Ishikawa (cell line): ENCODE measurements around the gene AKR1B15.

Source experiments
- CEBPB ChIP-seq: IDR thresholded peaks from 2 replicates; pipeline ENCODE4 v1.6.1; 2012
- CREB1 ChIP-seq: IDR thresholded peaks from 2 replicates; pipeline ENCODE4 v1.6.1; 2012; ENCODE audit warnings: low read depth
- EGR1 ChIP-seq: IDR thresholded peaks from 2 replicates; pipeline ENCODE4 v1.6.1; 2012
- EP300 ChIP-seq: IDR thresholded peaks from 2 replicates; pipeline ENCODE4 v1.6.1; 2012; ENCODE audit warnings: borderline replicate concordance
- FOXM1 ChIP-seq: IDR thresholded peaks from 2 replicates; pipeline ENCODE4 v1.6.1; 2012; ENCODE audit warnings: low read depth, borderline replicate concordance
- NFIC ChIP-seq: IDR thresholded peaks from 2 replicates; pipeline ENCODE4 v1.6.1; 2012
- RAD21 ChIP-seq: IDR thresholded peaks from 2 replicates; pipeline ENCODE4 v1.6.1; 2012; ENCODE audit warnings: low read depth
- TAF1 ChIP-seq: IDR thresholded peaks from 2 replicates; pipeline ENCODE4 v1.6.1; 2012; ENCODE audit warnings: low read depth, mild to moderate bottlenecking
- TCF12 ChIP-seq: IDR thresholded peaks from 2 replicates; pipeline ENCODE4 v1.6.1; 2012; ENCODE audit warnings: low read depth
- TEAD4 ChIP-seq: IDR thresholded peaks from 2 replicates; pipeline ENCODE4 v1.6.1; 2012
- USF1 ChIP-seq: IDR thresholded peaks from 2 replicates; pipeline ENCODE4 v1.6.1; 2012
- YY1 ChIP-seq: IDR thresholded peaks from 2 replicates; pipeline ENCODE4 v1.6.1; 2012; ENCODE audit warnings: low read depth
- ZBTB7A ChIP-seq: IDR thresholded peaks from 2 replicates; pipeline ENCODE4 v1.6.1; 2012; ENCODE audit warnings: low read depth
- TF ChIP-seq, protein P1 (sequence below): IDR thresholded peaks from 2 replicates; pipeline ENCODE4 v1.6.1; 2012
- TF ChIP-seq, protein P2 (sequence below): IDR thresholded peaks from 2 replicates; pipeline ENCODE4 v1.6.1; 2012; ENCODE audit warnings: low read depth, mild to moderate bottlenecking

Gene AKR1B15

GRCh38 chr7:134552105-134552504, 3.2 kb downstream of the AKR1B15 start:
- TF ChIP-seq CREB1 (no peak), RAD21 (peak; percentile 44; the same call in 1 of the 2 replicates), ZBTB7A (no peak)
- TF ChIP-seq, protein P1, sequence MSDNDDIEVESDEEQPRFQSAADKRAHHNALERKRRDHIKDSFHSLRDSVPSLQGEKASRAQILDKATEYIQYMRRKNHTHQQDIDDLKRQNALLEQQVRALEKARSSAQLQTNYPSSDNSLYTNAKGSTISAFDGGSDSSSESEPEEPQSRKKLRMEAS, result no peak

DNA sequence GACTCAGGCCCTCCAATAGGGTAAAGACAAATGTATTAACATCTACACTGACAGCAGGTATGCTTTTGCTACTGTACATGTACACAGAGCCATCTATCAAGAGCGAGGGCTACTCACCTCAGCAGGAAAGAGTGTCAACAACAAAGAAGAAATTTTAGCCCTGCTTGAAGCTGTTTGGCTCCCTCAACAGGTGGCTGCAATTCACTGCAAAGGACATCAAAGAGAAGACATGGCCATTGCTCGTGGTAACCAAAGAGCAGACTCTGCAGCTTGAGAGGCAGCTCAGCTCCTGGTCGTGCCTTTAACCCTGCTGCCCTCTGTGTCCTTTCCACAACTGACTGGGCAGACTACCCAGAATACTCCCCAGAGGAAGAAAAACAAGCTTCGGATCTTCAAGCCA, 5.1 kb downstream of the AKR1B15 start:
- TF ChIP-seq, protein P2, sequence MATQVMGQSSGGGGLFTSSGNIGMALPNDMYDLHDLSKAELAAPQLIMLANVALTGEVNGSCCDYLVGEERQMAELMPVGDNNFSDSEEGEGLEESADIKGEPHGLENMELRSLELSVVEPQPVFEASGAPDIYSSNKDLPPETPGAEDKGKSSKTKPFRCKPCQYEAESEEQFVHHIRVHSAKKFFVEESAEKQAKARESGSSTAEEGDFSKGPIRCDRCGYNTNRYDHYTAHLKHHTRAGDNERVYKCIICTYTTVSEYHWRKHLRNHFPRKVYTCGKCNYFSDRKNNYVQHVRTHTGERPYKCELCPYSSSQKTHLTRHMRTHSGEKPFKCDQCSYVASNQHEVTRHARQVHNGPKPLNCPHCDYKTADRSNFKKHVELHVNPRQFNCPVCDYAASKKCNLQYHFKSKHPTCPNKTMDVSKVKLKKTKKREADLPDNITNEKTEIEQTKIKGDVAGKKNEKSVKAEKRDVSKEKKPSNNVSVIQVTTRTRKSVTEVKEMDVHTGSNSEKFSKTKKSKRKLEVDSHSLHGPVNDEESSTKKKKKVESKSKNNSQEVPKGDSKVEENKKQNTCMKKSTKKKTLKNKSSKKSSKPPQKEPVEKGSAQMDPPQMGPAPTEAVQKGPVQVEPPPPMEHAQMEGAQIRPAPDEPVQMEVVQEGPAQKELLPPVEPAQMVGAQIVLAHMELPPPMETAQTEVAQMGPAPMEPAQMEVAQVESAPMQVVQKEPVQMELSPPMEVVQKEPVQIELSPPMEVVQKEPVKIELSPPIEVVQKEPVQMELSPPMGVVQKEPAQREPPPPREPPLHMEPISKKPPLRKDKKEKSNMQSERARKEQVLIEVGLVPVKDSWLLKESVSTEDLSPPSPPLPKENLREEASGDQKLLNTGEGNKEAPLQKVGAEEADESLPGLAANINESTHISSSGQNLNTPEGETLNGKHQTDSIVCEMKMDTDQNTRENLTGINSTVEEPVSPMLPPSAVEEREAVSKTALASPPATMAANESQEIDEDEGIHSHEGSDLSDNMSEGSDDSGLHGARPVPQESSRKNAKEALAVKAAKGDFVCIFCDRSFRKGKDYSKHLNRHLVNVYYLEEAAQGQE, result no peak
- peak; percentile 60 for TF ChIP-seq RAD21

DNA sequence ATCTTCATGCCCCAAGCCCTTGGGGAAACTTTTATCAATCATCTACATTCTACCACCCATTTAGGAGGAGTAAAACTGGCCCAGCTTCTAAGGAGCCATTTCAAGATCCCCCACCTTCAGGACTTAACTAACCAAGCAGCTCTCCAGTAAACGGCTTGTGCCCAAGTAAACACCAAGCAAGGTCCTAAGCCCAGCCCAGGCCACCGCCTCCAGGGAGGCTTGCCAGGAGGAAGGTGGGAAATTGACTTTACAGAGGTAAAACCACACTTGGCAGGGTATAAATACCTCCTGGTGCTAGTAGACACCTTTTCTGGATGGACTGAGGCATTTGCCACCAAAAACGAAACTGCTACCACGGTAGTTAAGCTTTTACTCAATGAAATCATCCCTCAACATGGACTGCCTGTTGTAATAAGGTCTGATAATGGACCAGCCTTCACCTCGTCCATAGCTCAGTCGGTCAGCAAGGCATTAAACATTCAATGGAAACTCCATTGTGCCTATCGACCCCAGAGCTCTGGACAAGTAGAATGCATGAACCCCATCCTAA, 5.6 kb downstream of the AKR1B15 start:
- TF ChIP-seq USF1 (no peak), NFIC (no peak), YY1 (no peak), TCF12 (no peak), TEAD4 (no peak), RAD21 (no peak), ZBTB7A (no peak), CEBPB (no peak), EP300 (no peak), TAF1 (no peak), EGR1 (no peak), CREB1 (no peak), FOXM1 (no peak)
- TF ChIP-seq, protein P1, result no peak
- TF ChIP-seq, protein P2, result no peak

DNA sequence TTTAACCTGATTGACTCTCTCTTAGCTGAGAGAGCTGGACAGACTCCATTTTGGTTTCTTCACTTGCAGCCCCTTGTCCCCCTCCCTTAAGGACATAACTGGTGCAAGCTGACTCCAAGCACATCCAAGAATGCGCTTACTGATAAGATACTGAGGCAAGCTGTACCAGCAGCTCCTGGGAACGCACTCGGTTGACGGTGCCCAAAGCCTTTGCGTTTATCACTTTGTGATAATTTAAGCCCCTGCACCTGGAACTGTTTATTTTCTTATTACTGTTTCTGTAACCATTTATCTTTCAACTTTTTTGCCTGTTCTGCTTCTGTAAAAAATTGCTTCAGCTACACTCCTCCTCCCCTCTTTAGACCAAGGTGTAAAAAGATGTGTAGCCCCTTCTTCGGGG, 8.5 kb downstream of the AKR1B15 start:
- TF ChIP-seq, protein P2, result no peak
- no peak for TF ChIP-seq TEAD4
- no peak for TF ChIP-seq CREB1
- TF ChIP-seq FOXM1, result no peak
- no peak for TF ChIP-seq TCF12
- no peak for TF ChIP-seq YY1
- no peak for TF ChIP-seq EP300
- no peak for TF ChIP-seq ZBTB7A
- TF ChIP-seq TAF1, result no peak
- TF ChIP-seq, protein P1, result no peak
- no peak for TF ChIP-seq EGR1

- TF ChIP-seq FOXM1 (no peak), CEBPB (no peak), RAD21 (no peak), YY1 (no peak), CREB1 (no peak)
- TF ChIP-seq, protein P1, result no peak
Measured at GRCh38 chr7:134558370-134558769, 9.5 kb downstream of the AKR1B15 start.
